Kasumi-1 (cell line): ENCODE data around the gene MEX3D.
"Not testable (repeated sequence)": the region's sequence is repeated elsewhere in the genome, so short reads cannot be mapped to it uniquely, and the experiment has no call there.

ENCODE experiments used
- DNase-seq, 2 experiments: peaks; one replicate each; lab custom pipeline; 2025; lab: John Stamatoyannopoulos, UW

Gene MEX3D

GRCh38 chr19:1571358-1571757, 3.2 kb upstream of the MEX3D start:
- no peak for DNase-seq

DNA sequence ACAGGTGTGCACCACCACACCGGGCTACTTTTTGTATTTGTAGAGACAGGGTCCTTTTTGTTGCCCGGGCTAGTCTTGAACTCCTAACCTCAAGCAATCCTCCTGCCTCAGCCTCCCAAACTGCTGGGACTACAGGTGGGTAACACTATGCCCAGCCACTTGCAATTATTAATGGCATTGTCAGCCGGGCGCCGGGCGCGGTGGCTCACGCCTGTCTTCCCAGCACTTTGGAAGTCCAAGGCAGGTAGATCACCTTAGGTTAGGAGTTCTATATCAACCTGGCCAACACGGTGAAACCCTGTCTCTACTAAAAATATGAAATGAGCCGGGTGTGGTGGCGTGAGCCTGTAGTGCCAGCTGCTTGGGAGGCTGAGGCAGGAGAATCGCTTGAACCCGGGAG, 2.7 kb upstream of the MEX3D start:
- DNase-seq, result no peak

DNA sequence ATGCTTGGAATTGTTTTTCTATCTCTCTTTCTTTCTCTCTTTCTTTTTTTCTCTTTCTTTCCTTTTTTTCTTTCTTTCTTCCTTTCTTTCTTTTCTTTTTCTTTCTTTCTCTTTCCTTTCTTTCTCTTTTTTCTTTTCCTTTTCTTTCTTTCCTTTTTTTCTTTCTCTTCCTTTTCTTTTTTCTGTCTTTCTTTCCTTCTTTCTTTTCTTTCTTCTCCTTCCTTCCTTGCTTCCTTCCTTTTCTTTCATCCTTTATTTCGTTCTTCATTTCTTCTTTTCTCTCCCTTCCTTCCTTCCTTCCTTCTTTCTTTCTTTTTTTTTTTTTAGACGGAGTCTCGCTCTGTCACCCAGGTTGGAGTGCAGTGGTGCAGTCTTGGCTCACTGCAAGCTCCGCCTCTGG, 1.9 kb upstream of the MEX3D start:
- DNase-seq, result no peak

DNA sequence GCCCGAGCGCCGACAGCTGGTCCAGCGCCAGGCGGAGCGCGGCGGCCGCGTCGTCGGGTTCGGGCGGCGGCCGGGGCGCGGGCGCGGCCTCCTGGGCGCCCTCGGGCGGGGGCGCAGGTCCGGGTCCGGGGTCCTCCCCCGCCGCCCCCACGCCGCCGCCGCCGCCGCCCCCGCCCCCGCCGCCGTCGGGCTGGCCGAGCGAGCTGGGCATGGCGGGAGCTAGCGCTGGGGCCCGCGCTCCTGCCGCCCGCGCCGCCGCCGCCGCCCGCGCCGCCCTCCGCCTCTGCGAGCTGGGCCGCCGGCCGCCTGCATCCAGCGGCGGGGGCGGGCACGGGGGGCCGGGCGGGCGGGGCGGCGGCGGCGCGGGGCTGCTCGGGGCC, 287 bp downstream of the MEX3D start:
- DNase-seq, result no peak

DNA sequence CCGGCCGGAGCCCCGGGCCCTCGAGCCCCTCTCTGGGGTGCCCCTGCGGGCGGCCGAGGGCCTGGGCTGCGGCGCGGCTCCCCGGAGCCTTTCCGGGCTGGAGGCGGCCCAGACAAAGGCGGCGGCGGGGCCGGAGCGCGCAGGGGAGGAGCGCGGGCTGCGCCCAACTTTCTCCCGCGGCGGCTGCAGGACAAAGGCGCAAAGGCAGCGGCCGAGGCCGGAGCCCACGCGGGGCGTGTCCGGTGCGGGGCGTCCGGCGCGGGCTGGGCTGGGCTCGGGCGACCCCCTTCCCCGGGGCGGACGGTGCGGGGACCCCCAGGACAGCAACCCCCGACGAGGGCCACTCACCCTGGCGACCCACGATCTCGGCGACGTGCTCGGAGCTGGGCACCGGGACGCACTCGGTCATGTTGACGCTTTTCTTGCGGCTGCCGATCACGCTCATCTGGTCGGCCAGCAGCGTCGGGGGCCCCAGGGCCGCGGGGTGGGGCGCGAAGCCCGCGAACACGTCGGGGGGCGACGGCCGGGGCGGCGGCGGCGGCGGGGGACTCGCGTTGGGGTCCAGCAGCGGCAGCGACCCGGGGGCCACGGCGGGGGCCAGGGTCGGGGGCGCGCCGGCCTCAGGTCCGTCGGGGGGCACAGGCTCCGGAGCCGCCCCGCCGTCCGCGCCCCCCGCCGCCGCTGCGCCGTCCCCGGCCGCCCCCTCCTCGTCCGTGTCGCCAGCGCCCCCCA, 843 bp downstream of the MEX3D start:
- DNase-seq, result no peak

- DNase-seq, result no peak
Measured at GRCh38 chr19:1566392-1567115, 1.6 kb downstream of the MEX3D start.

GRCh38 chr19:1563251-1563650, 4.9 kb downstream of the MEX3D start:
- DNase-seq, result no peak

- DNase-seq, result no peak
Measured at GRCh38 chr19:1561236-1561842, 6.8 kb downstream of the MEX3D start.

DNA sequence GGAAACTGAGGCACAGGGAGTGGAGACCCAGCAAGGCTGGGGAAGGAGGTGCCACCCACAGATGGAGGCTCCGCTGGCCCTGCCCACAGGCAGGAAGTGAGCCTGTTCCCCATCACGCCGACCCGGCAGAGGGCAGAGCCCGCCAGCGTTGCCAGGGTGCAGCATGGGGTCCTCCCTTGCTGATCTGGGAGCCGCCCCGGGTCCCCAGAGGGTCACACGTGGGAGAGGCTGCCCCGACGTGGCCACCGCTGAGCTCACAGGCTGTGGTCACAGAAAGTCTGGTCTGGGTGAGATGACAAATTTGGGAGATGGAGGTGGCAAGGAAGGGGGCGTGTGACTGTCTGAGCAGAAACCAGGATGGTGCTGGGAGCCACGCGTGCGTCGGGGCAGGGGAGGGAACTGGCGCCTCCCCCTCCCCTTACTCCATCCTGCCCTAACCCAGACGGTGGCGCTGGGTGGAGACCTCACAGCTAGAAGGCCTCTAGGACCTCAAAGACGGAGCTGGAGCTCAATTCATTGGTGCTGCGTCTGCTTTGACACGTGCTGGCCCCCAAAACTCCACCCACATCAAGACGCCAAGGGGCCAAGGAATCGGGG, 7.7 kb downstream of the MEX3D start:
- no peak for DNase-seq

DNA sequence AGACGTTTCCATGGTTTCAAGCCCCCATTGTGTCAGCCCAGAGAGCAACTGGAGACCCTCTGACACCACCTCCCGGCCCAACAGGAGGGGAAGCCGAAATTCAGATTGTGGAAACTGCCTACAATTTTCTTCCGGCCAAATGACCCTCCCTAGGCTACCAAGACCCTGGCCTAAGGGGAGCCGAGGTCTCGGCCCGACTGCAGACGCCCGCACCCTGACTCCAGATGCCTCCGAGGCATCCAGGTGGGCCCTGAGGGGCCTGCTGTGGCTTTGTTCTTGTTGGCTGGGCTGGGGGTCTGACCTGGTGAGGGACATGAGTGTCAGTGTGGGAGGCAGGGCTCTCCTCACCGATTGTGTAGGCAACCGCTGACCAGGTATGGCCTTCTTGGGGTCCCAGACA, 9.6 kb downstream of the MEX3D start:
- no peak for DNase-seq

- no peak for DNase-seq
Measured at GRCh38 chr19:1556390-1557070, 11.6 kb downstream of the MEX3D start.

DNA sequence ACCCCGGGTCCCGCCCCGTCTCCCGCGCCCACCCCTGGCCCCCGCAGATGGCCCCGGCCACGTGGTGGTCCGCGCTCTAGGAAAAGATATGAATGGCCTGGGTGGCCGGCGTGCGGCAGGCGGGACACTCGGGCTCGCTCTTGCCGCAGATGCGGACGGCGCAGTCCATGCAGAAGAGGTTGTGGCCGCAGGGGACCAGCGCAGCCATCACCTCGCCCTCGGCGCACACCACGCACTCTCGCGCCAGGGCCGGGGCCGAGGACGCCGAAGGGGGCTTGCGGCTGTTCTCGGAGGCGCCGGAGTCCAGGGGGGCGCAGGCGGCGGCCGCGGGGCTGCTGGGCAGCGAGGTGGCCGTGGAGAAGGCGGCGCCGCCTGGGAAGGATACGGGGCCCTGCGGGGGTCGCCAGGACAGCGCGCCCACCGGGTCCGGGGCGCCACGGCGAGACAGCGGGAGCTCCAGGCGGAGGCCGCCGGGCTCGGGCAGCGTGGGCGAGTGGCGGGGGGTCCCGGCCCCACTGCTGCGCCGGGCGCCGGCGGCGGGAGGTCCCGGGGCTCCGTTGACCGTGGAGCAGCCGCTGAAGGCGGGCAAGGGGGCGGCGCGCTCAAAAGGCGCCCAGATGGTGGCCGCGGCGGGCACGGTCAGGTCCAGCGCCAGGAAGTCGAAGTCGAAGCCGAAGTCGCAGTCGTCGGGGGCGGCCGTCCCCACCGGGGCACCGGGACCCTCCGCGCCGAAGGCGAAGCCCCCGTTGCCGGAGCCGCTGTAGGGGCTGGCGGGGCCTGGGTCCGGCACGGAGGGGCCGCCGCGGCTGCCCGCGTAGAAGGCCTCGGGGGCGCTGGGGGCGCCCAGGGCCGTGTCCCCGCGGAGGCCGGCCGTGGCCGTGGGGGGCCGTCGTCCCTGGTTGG, 12.4 kb downstream of the MEX3D start:
- DNase-seq, result no peak

DNA sequence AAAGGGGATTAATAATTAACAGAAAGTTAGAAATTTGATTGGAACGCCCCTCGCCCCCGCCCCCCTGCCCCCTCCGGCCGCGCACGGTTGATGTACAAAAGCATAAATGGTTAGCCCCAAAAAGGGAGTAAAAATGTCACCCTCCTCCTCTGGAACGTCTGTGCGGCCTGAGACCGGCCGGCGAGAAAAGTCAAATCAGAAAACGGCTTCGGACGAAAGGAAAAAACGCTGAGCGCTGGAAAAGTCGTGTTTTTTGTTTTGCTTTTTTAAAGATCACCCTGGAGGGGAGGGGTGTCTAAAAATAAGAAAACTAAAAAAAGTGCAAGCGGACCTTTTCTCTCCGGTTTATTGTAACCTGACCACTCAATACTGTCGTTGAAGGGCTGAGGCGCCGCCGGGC, 13.2 kb downstream of the MEX3D start:
- no peak for DNase-seq

DNA sequence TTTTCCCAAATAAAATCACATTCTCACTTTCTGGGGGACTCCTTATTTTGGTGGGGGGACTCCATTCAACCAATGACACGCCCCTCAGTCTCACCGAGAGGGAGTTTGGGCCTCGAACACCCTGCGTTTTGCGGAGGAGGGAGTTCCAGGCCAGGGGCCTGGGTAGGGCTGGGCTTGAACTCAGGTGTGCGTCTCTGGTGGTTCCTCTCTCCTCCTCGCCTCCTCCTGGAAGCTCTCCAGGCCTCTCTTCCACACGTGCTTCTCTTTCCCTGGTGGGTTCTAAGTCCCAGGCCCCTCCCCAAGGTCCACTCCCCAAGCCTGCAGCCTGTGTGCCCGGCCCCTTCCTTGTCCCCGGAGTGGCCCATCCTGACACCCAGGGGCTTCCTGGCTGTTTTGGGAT, 14.7 kb downstream of the MEX3D start:
- no peak for DNase-seq

- no peak for DNase-seq
Measured at GRCh38 chr19:1551068-1552040, 16.8 kb downstream of the MEX3D start.

DNA sequence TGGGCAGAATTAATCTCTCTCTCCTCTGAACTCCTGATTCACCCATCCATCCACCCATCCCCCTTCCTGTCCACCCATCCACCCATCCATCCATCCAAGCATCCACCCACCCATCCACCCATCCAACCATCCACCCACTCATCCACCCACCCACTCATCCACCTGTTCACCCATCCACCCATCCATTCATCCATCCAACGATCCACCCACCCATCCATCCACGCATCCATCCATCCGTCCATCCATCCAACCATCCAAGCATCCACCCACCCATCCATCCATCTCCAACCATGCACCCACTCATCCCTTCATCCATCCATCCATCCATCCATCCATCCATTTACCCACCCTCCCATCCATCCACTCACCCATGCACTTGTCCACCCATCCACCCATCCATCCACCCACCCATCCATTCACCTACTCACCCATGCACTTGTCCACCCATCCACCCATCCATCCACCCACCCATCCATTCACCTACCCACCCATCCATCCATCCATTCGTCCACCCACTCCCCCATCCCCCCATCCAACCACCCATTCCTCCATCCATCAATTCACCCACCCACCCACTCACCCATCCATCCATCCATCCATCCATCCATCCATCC, 18.7 kb downstream of the MEX3D start:
- DNase-seq, result no peak

DNA sequence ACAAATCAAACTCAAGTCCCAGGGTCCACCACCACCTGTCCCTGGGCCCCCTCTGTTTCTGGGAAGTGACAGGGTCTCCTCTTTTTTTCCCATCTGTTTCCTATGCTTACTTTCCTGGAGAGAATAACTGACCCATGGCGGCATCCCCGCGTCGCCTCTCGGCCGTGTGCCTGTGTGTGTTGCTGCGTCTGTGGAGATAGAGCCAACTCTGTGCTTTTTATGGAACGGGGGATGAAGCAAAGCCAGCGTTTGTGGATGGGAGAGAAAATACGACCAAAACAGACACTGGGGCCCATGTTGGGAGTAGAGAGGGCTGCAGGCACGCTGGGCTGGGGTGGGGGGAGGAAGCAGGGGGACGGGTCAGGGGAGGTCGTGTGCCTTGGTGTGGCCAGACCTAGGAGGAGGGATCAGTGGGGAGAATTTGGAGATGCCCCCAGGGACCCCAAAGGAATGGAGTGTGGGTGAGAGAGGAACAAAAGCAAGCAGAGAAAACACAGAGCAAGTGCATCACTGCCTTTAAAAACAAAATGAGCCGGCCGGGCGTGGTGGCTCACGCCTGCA, 27.7 kb downstream of the MEX3D start:
- DNase-seq, result no peak

DNA sequence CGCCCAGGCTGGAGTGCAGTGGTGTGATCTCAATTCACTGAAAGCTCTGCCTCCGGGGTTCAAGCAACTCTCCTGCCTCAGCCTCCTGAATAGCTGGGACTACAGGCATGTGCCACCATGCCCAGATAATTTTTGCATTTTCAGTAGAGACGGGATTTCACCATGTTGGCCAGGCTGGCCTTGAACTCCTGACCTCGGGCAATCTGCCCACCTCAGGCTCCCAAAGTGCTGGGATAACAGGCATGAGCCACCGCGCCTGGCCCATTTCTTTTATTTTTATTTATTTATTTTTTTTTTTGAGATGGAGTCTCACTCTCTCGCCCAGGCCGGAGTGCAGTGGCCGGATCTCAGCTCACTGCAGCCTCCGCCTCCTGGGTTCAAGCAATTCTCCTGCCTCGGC, 28.4 kb downstream of the MEX3D start:
- DNase-seq, result not testable (repeated sequence)

GRCh38 chr19:1538978-1539377, 29.1 kb downstream of the MEX3D start:
- DNase-seq, result no peak
